A549 (cell line): ENCODE results near the gene ATP8A2. TPM values are rescaled to one million over a fixed set of nuclear protein-coding genes. Genes with fewer than 3 reads are reported as not detected.

ENCODE experiments used
- ATAC-seq, 2 experiments: fragments of 200-7000 bp in 1 of 2; fragments of >200 bp in 1 of 2; cut with Nextera tagmentation in 1 of 2; cut with Tn5 transposase in 1 of 2; 3 replicates each; pipeline versions ENCODE4 v1.8.0 to v1.9.1; 2018 to 2020; ENCODE audit warnings: mild to moderate bottlenecking in 1 of 2, moderate library complexity in 1 of 2
- CTCF ChIA-PET: fragments of 300-600 bp; sonication (Branson Sonifier 250); formaldehyde crosslinking; extraction: SDS; loops from one replicate; lab custom pipeline; 2021; ENCODE audit warnings: antibody characterized with exemption, inconsistent platforms; lab: Yijun Ruan, JAX
- POLR2A ChIA-PET: fragments of 350-600 bp; formaldehyde crosslinking; extraction: SDS; loops from one replicate; lab custom pipeline; 2021; ENCODE audit warnings: antibody characterized with exemption, inconsistent platforms; lab: Yijun Ruan, JAX
- DNase-seq, 2 experiments: peaks; one replicate each; pipeline versions ENCODE4 v3.0.0 to v3.0.0-alpha.2; 2011 to 2016; ENCODE audit warnings: low read depth in 1 of 2, low spot score in 1 of 2
- FAIRE-seq: peaks from 2 replicates; lab custom pipeline; 2011; peaks lifted over from hg19 to GRCh38; lab: Jason Lieb, UNC
- H3K27ac ChIP-seq, 2 experiments: fragments of >200 bp; sonication (Bioruptor Twin); formaldehyde crosslinking; 3 replicates each; pipeline ENCODE4 v1.5.1; 2016 to 2017
- H3K4me1 ChIP-seq: fragments of >200 bp; sonication (Bioruptor Twin); formaldehyde crosslinking; 3 replicates; pipeline ENCODE4 v1.6.1; 2016
- H3K4me2 ChIP-seq: fragments of >200 bp; sonication (Bioruptor Twin); formaldehyde crosslinking; 3 replicates; pipeline ENCODE4 v1.6.1; 2016
- H3K4me3 ChIP-seq: fragments of >200 bp; sonication (Bioruptor Twin); formaldehyde crosslinking; 3 replicates; pipeline ENCODE4 v1.5.1; 2016
- H3K9me3 ChIP-seq: fragments of >200 bp; sonication (Bioruptor Twin); formaldehyde crosslinking; 3 replicates; pipeline ENCODE4 v1.6.1; 2016
- BCL3 ChIP-seq: fragments of >200 bp; sonication (Bioruptor Twin); formaldehyde crosslinking; IDR thresholded peaks from 3 replicates; pipeline ENCODE4 v1.6.1; 2016
- CBX8 ChIP-seq: fragments of 200-600 bp; sonication (generic); IDR thresholded peaks from 2 replicates; pipeline ENCODE4 v1.6.1; 2016
- CHD4 ChIP-seq: fragments of 200-600 bp; sonication (generic); IDR thresholded peaks from 2 replicates; pipeline ENCODE4 v1.6.1; 2016; ENCODE audit warnings: antibody characterized with exemption, mild to moderate bottlenecking, borderline replicate concordance
- E2F6 ChIP-seq: IDR thresholded peaks from 2 replicates; pipeline ENCODE4 v1.6.1; 2012; ENCODE audit warnings: low read depth, borderline replicate concordance
- EHF ChIP-seq: fragments of 250-450 bp; sonication (Bioruptor Pico); IDR thresholded peaks from 2 replicates; pipeline ENCODE4 v1.5.0; 2020; ENCODE audit warnings: mild to moderate bottlenecking
- HEYL ChIP-seq: fragments of 250-450 bp; sonication (Bioruptor Pico); IDR thresholded peaks from 2 replicates; pipeline ENCODE4 v1.8.0; 2021; ENCODE audit warnings: mild to moderate bottlenecking, moderate library complexity
- HMGXB4 ChIP-seq: fragments of 250-450 bp; sonication (Bioruptor Pico); IDR thresholded peaks from 2 replicates; pipeline ENCODE4 v1.5.0; 2021; ENCODE audit warnings: mild to moderate bottlenecking, moderate library complexity, borderline replicate concordance
- HOXA7 ChIP-seq: fragments of 250-450 bp; sonication (Bioruptor Pico); IDR thresholded peaks from 2 replicates; pipeline ENCODE4 v1.5.0; 2020; ENCODE audit warnings: mild to moderate bottlenecking, moderate library complexity
- HOXB13 ChIP-seq: fragments of 250-450 bp; sonication (Bioruptor Pico); IDR thresholded peaks from 2 replicates; pipeline ENCODE4 v1.5.0; 2020; ENCODE audit warnings: low read depth, mild to moderate bottlenecking, moderate library complexity
- NR3C1 ChIP-seq: fragments of >200 bp; sonication (Bioruptor Twin); formaldehyde crosslinking; IDR thresholded peaks from 3 replicates; pipeline ENCODE4 v1.6.1; 2017
- RAD21 ChIP-seq, 2 experiments: fragments of >200 bp in 1 of 2; sonication (Bioruptor Twin) in 1 of 2; formaldehyde crosslinking in 1 of 2; IDR thresholded peaks in 1 of 2; conservative IDR thresholded peaks in 1 of 2; 2 replicates in 1 of 2; 3 replicates in 1 of 2; pipeline ENCODE4 v1.6.1; 2012 to 2018; ENCODE audit warnings: inconsistent platforms in 1 of 2
- RCOR1 ChIP-seq: fragments of 150-350 bp; IDR thresholded peaks from 2 replicates; pipeline ENCODE4 v1.6.1; 2014; ENCODE audit warnings: antibody characterized with exemption, low read length, low read depth
- SMC3 ChIP-seq: fragments of >200 bp; sonication (Bioruptor Twin); formaldehyde crosslinking; IDR thresholded peaks from 3 replicates; pipeline ENCODE4 v1.6.1; 2018; ENCODE audit warnings: inconsistent platforms
- SREBF2 ChIP-seq: fragments of 450-650 bp; IDR thresholded peaks from 2 replicates; pipeline ENCODE4 v1.6.1; 2014; ENCODE audit warnings: mild to moderate bottlenecking, moderate library complexity
- ZC3H11A ChIP-seq: fragments of 450-650 bp; IDR thresholded peaks from 2 replicates; pipeline ENCODE4 v1.6.1; 2014; ENCODE audit warnings: antibody characterized with exemption, mild to moderate bottlenecking
- ZFP36 ChIP-seq: fragments of 450-650 bp; IDR thresholded peaks from 2 replicates; pipeline ENCODE4 v1.6.1; 2014; ENCODE audit warnings: borderline replicate concordance; ENCODE audit not compliant: partially characterized antibody
- ZNF302 ChIP-seq: fragments of 250-450 bp; sonication (Bioruptor Pico); IDR thresholded peaks from 2 replicates; pipeline ENCODE4 v1.9.0; 2021; ENCODE audit warnings: inconsistent platforms, mild to moderate bottlenecking, moderate library complexity
- ZSCAN20 ChIP-seq: fragments of 250-450 bp; sonication (Bioruptor Pico); IDR thresholded peaks from 2 replicates; pipeline ENCODE4 v1.8.0; 2022; ENCODE audit warnings: mild to moderate bottlenecking, moderate library complexity
- WGBS: methylation state at CpG from one replicate; pipeline ENCODE4 v1.1.6; 2017; ENCODE audit errors: missing lambda C conversion rate; 5-methylcytosine and 5-hydroxymethylcytosine counted together
- polyA plus RNA-seq, 4 experiments: library from polyadenylated mRNA; depleted of rRNA in 3 of 4; stranded (reverse); fragments of >200 nt; fragmentation: RNase III in 1 of 4; extraction: RNeasy Plus Mini Kit Qiagen cat#74134 plus additional on column Dnase treatment in 1 of 4; gene quantifications; 2 replicates in 3 of 4; 3 replicates in 1 of 4; pipeline ENCODE4 v1.2.3, GENCODE V29; 2011 to 2017

The ATP8A2 gene
- polyA plus RNA-seq, 2 of the 4 experiments (the other 2 are of a cell fraction) = 0.03 TPM; not detected in 1

GRCh38 chr13:25879466-25879865 is 507.7 kb downstream of the ATP8A2 start:
- H3K4me1 ChIP-seq = no peaks in the 10 kb centered on the region
- no peak for FAIRE-seq
- 19% methylated on average over 5 of the region's 5 CpGs for WGBS
- no peak for ATAC-seq
- H3K4me3 ChIP-seq = no peak overlapping the region
- no peak overlapping the region for H3K27ac ChIP-seq
- TF ChIP-seq CBX8 = no peak
- no peak for TF ChIP-seq NR3C1
- no peak for TF ChIP-seq BCL3
- TF ChIP-seq HOXB13 (CRISPR knock-in tag) = no peak
- TF ChIP-seq SREBF2 = no peak
- TF ChIP-seq, all 56 proteins: peak for 0
- POLR2A ChIA-PET = no interaction called here
- CTCF ChIA-PET = no interaction called here
- Histone ChIP-seq H3K4me2 (no peak overlapping the region), H3K9me3 (no peaks in the 10 kb centered on the region)
- no peak for DNase-seq

- H3K4me2 ChIP-seq = no peak overlapping the region
- TF ChIP-seq SMC3 = no peak
- TF ChIP-seq HEYL (CRISPR knock-in tag) = no peak
- TF ChIP-seq, all 56 proteins: peak for 0
- CTCF ChIA-PET = no interaction called here
- 2% methylated on average over 2 of the region's 3 CpGs for WGBS
- FAIRE-seq (no peak), ATAC-seq (no peak), DNase-seq (no peak)
- POLR2A ChIA-PET = no interaction called here
- no peak overlapping the region for H3K27ac ChIP-seq
- no peak overlapping the region for H3K4me3 ChIP-seq
- H3K9me3 ChIP-seq = no peaks in the 10 kb centered on the region
- H3K4me1 ChIP-seq = no peaks in the 10 kb centered on the region
Measured at GRCh38 chr13:25881136-25881926, 509.6 kb downstream of the ATP8A2 start.

GRCh38 chr13:25881971-25882451 is 510.2 kb downstream of the ATP8A2 start:
- Histone ChIP-seq H3K4me1 (no peaks in the 10 kb centered on the region), H3K4me2 (no peak overlapping the region), H3K9me3 (no peaks in the 10 kb centered on the region), H3K4me3 (no peak overlapping the region), H3K27ac (no peak overlapping the region)
- FAIRE-seq (no peak), DNase-seq (no peak), ATAC-seq (no peak)
- CTCF ChIA-PET = no interaction called here
- WGBS = 18% methylated on average over 12 of the region's 12 CpGs
- TF ChIP-seq RAD21 (conservative IDR thresholded peaks at IDR 0.05 in 1 of 2, IDR thresholded peaks at IDR 0.05 in 1 of 2) (no peak), BCL3 (no peak), HOXA7 (no peak), CHD4 (no peak), ZC3H11A (no peak), HMGXB4 (CRISPR knock-in tag) (no peak), ZFP36 (no peak), EHF (CRISPR knock-in tag) (no peak), RCOR1 (no peak), ZNF302 (CRISPR knock-in tag) (no peak), ZSCAN20 (no peak), E2F6 (no peak)
- POLR2A ChIA-PET = no interaction called here
